Neural progenitor cell (in vitro differentiated cells): ENCODE results near the gene LATS2. TPM values are rescaled to one million over a fixed set of nuclear protein-coding genes. Genes with fewer than 3 reads are reported as not detected.

Experiments
- DNase-seq: peaks from one replicate; pipeline ENCODE4 v3.0.0-alpha.2; 2016; ENCODE audit warnings: low spot score
- H2AFZ ChIP-seq: fragments of 200-600 bp; sonication (generic); replicated peaks from 2 replicates; pipeline ENCODE4 v1.6.1; 2016; ENCODE audit warnings: antibody characterized with exemption
- H3F3A ChIP-seq: fragments of 200-600 bp; sonication (generic); 2 replicates; pipeline ENCODE4 v1.6.1; 2016; ENCODE audit warnings: antibody characterized with exemption, low read depth
- H3K27ac ChIP-seq: fragments of 200-600 bp; sonication (generic); 2 replicates; pipeline ENCODE4 v1.5.1; 2016; ENCODE audit warnings: mild to moderate bottlenecking
- H3K27me3 ChIP-seq: fragments of 200-600 bp; sonication (generic); 2 replicates; pipeline ENCODE4 v1.6.1; 2016; ENCODE audit warnings: mild to moderate bottlenecking, moderate library complexity
- H3K36me3 ChIP-seq: fragments of 200-600 bp; sonication (generic); 2 replicates; pipeline ENCODE4 v1.5.1; 2016
- H3K4me1 ChIP-seq: fragments of 200-600 bp; sonication (generic); 2 replicates; pipeline ENCODE4 v1.6.1; 2016; ENCODE audit warnings: mixed run types
- H3K4me2 ChIP-seq: fragments of 200-600 bp; sonication (generic); 2 replicates; pipeline ENCODE4 v1.6.1; 2016
- H3K4me3 ChIP-seq: fragments of 200-600 bp; sonication (generic); 2 replicates; pipeline ENCODE4 v1.5.1; 2016
- H3K79me2 ChIP-seq: fragments of 200-600 bp; sonication (generic); 2 replicates; pipeline ENCODE4 v1.6.1; 2016; ENCODE audit warnings: low read depth
- H3K9ac ChIP-seq: fragments of 200-600 bp; sonication (generic); 2 replicates; pipeline ENCODE4 v1.6.1; 2016
- H3K9me3 ChIP-seq: fragments of 200-600 bp; sonication (generic); 2 replicates; pipeline ENCODE4 v1.5.1; 2016; ENCODE audit warnings: low read depth
- H4K20me1 ChIP-seq: fragments of 200-600 bp; sonication (generic); 2 replicates; pipeline ENCODE4 v1.6.1; 2016; ENCODE audit warnings: low read depth
- H3K27ac Mint-ChIP-seq: 3 replicates; pipeline ENCODE4 v1.8.0; 2021; ENCODE audit warnings: mixed read lengths
- H3K27me3 Mint-ChIP-seq: 2 replicates; pipeline ENCODE4 v1.8.0; 2022; ENCODE audit warnings: low read depth, mild to moderate bottlenecking, inconsistent platforms, moderate library complexity, mixed read lengths; ENCODE audit not compliant: insufficient read depth
- H3K36me3 Mint-ChIP-seq: 3 replicates; pipeline ENCODE4 v1.8.0; 2021; ENCODE audit warnings: mixed read lengths
- H3K4me1 Mint-ChIP-seq: 3 replicates; pipeline ENCODE4 v1.8.0; 2021; ENCODE audit warnings: mixed read lengths
- H3K4me3 Mint-ChIP-seq: 3 replicates; pipeline ENCODE4 v1.8.0; 2021; ENCODE audit warnings: mild to moderate bottlenecking, moderate library complexity, mixed read lengths
- H3K9me3 Mint-ChIP-seq: 3 replicates; pipeline ENCODE4 v1.8.0; 2020; ENCODE audit warnings: mixed read lengths
- EZH2 ChIP-seq: fragments of 200-600 bp; sonication (generic); IDR thresholded peaks from 2 replicates; pipeline ENCODE4 v1.6.1; 2017; ENCODE audit warnings: antibody characterized with exemption, mild to moderate bottlenecking, moderate library complexity
- EZH2phosphoT487 ChIP-seq: fragments of 200-600 bp; sonication (generic); IDR thresholded peaks from 2 replicates; pipeline ENCODE4 v1.6.1; 2017; ENCODE audit warnings: antibody characterized with exemption
- total RNA-seq: library from RNA; depleted of rRNA; stranded (reverse); fragments of >200 nt; gene quantifications from 2 replicates; pipeline ENCODE4 v1.2.3, GENCODE V29; 2015; ENCODE audit warnings: low replicate concordance
- TF ChIP-seq, protein P1 (sequence below): fragments of 200-600 bp; sonication (generic); IDR thresholded peaks from 2 replicates; pipeline ENCODE4 v1.5.1; 2017; ENCODE audit warnings: antibody characterized with exemption, mild to moderate bottlenecking

The LATS2 gene
- total RNA-seq, 1 donor from 2014 or later = 15.2 TPM

DNA sequence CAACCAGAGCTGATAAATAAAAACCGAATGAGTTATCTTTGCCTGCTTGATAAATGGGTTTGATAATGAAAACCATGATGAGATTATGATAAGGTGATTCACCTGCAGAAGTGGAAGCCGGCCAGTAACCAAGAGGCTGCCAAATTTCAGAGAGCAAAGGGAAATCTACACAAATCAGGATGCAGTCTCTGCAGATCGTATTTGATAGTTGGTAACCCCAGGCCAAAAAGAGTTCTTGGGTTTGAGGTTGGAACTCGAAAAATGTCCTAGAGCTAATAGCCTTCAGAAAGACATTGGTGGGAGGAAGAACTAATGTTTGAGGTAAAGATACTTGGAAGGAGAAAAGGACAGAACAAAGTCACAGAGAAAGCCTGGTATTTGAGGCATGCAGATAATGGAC lies 9.6 kb upstream of the LATS2 start:
- Mint-ChIP-seq H3K27ac (no peak overlapping the region), H3K9me3 (no peaks in the 10 kb centered on the region), H3K36me3 (no peaks in the 10 kb centered on the region), H3K27me3 (peaks cover 5% of the 10 kb centered on the region), H3K4me3 (no peak overlapping the region), H3K4me1 (peaks cover 10% of the 10 kb centered on the region)
- DNase-seq = no peak
- Histone ChIP-seq H3K27ac (no peak overlapping the region), H3K79me2 (no peaks in the 10 kb centered on the region), H3K27me3 (no peaks in the 10 kb centered on the region), H3K36me3 (no peaks in the 10 kb centered on the region), H3K9ac (no peak overlapping the region), H3F3A (peaks cover 6% of the 10 kb centered on the region), H3K4me2 (no peak overlapping the region), H3K4me1 (peaks cover 6% of the 10 kb centered on the region), H4K20me1 (no peaks in the 10 kb centered on the region), H3K4me3 (no peak overlapping the region), H3K9me3 (no peaks in the 10 kb centered on the region), H2AFZ (no peak overlapping the region)
- TF ChIP-seq EZH2 (no peak), EZH2phosphoT487 (no peak)
- TF ChIP-seq, protein P1, sequence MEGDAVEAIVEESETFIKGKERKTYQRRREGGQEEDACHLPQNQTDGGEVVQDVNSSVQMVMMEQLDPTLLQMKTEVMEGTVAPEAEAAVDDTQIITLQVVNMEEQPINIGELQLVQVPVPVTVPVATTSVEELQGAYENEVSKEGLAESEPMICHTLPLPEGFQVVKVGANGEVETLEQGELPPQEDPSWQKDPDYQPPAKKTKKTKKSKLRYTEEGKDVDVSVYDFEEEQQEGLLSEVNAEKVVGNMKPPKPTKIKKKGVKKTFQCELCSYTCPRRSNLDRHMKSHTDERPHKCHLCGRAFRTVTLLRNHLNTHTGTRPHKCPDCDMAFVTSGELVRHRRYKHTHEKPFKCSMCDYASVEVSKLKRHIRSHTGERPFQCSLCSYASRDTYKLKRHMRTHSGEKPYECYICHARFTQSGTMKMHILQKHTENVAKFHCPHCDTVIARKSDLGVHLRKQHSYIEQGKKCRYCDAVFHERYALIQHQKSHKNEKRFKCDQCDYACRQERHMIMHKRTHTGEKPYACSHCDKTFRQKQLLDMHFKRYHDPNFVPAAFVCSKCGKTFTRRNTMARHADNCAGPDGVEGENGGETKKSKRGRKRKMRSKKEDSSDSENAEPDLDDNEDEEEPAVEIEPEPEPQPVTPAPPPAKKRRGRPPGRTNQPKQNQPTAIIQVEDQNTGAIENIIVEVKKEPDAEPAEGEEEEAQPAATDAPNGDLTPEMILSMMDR = no peak

DNA sequence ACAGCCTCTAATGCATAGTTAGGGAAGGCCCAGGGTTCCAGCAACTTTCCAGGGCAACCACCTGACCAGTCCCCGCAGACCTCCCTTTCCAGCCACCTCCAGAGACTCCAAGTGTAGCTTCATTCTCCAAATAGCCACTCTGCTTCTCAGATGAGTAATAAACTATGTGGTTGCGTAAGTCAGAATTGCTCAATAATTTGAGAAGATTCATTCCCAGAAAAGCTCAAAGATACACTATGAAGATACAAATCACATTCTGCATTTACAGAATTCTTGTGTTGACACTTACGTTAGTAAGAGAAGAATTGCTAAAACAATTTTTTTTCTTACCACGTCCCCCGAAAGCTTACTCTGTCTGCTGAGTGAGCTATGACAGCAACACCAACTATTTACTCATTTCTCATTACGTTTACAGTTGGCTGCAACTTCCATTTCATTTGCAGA lies 8.2 kb upstream of the LATS2 start:
- Histone ChIP-seq H3K79me2 (no peaks in the 10 kb centered on the region), H3K9ac (no peak overlapping the region), H3K9me3 (no peaks in the 10 kb centered on the region), H3K27ac (no peak overlapping the region), H3K36me3 (no peaks in the 10 kb centered on the region), H3K4me3 (no peak overlapping the region), H4K20me1 (no peaks in the 10 kb centered on the region), H3K4me1 (peaks cover 3% of the 10 kb centered on the region), H3F3A (peaks cover 2% of the 10 kb centered on the region), H3K4me2 (no peak overlapping the region), H3K27me3 (no peaks in the 10 kb centered on the region), H2AFZ (no peak overlapping the region)
- H3K4me1 Mint-ChIP-seq = peaks cover 2% of the 10 kb centered on the region
- no peak overlapping the region for H3K27ac Mint-ChIP-seq
- DNase-seq = no peak
- no peaks in the 10 kb centered on the region for H3K9me3 Mint-ChIP-seq
- no peak for TF ChIP-seq EZH2
- TF ChIP-seq EZH2phosphoT487 = no peak
- TF ChIP-seq, protein P1 = no peak
- no peaks in the 10 kb centered on the region for H3K36me3 Mint-ChIP-seq
- H3K4me3 Mint-ChIP-seq = no peak overlapping the region
- H3K27me3 Mint-ChIP-seq = peaks cover 2% of the 10 kb centered on the region

DNA sequence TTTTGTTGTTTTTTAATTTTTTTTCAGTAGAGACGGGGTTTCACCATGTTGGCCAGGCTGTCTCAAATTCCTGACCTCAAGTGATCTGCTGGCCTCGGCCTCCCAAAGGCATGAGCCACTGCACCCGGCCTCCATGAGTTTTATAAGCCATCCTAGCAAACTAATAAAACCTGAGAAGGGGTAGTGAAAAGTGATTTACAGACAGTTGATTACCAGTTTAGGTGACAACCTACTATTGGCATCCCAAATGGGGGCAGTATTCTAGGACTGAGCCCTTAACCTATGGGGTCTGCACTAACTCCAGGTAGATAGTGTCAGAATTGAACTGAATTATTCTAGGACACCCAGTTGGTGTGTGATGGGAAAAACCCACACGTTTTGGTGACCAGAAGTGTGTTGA lies 6.5 kb upstream of the LATS2 start:
- Mint-ChIP-seq H3K4me3 (no peak overlapping the region), H3K4me1 (no peaks in the 10 kb centered on the region), H3K9me3 (no peaks in the 10 kb centered on the region), H3K27me3 (peaks cover under 1% of the 10 kb centered on the region), H3K36me3 (no peaks in the 10 kb centered on the region), H3K27ac (no peak overlapping the region)
- no peaks in the 10 kb centered on the region for H3K9me3 ChIP-seq
- H2AFZ ChIP-seq = no peak overlapping the region
- no peak for DNase-seq
- TF ChIP-seq, protein P1 = no peak
- TF ChIP-seq EZH2 (no peak), EZH2phosphoT487 (no peak)
- no peak overlapping the region for H3K4me2 ChIP-seq
- no peaks in the 10 kb centered on the region for H3K27me3 ChIP-seq
- no peaks in the 10 kb centered on the region for H3K79me2 ChIP-seq
- no peaks in the 10 kb centered on the region for H4K20me1 ChIP-seq
- H3K4me3 ChIP-seq = no peak overlapping the region
- H3K27ac ChIP-seq = no peak overlapping the region
- H3K36me3 ChIP-seq = no peaks in the 10 kb centered on the region
- no peak overlapping the region for H3K9ac ChIP-seq
- peaks cover 4% of the 10 kb centered on the region for H3F3A ChIP-seq
- H3K4me1 ChIP-seq = no peaks in the 10 kb centered on the region
